ENCODE results near the gene STK32C.

Gene STK32C

GRCh38 chr10:132206806-132207535 lies 100.8 kb downstream of the STK32C start:
- DNase-seq = no peak

GRCh38 chr10:132206377-132206745 lies 101.4 kb downstream of the STK32C start:
- no peak for DNase-seq

- no peak for DNase-seq
These were observed 101.9 kb downstream of the STK32C start for GRCh38 chr10:132205650-132206376.

GRCh38 chr10:132204781-132205473 lies 102.8 kb downstream of the STK32C start:
- no peak for DNase-seq

GRCh38 chr10:132204078-132204780 lies 103.5 kb downstream of the STK32C start:
- no peak for DNase-seq

- no peak for DNase-seq
These were observed 104.3 kb downstream of the STK32C start for GRCh38 chr10:132203256-132204077.

- no peak for DNase-seq
These were observed 105.4 kb downstream of the STK32C start for GRCh38 chr10:132202070-132202970.

GRCh38 chr10:132201111-132201969 lies 106.4 kb downstream of the STK32C start:
- DNase-seq = no peak

- no peak for DNase-seq
These were observed 107.2 kb downstream of the STK32C start for GRCh38 chr10:132200344-132201110.

- no peak for DNase-seq
These were observed 107.9 kb downstream of the STK32C start for GRCh38 chr10:132199854-132200311.

GRCh38 chr10:132199268-132199853 lies 108.4 kb downstream of the STK32C start:
- no peak for DNase-seq

- no peak for DNase-seq
These were observed 109.2 kb downstream of the STK32C start for GRCh38 chr10:132198381-132199181.

GRCh38 chr10:132198068-132198370 lies 109.7 kb downstream of the STK32C start:
- no peak for DNase-seq

GRCh38 chr10:132197271-132198067 lies 110.3 kb downstream of the STK32C start:
- no peak for DNase-seq

GRCh38 chr10:132196178-132197113 lies 111.3 kb downstream of the STK32C start:
- no peak for DNase-seq
